Measurements from ENCODE around the gene HS6ST2. TPM values are rescaled to one million over a fixed set of nuclear protein-coding genes. Genes with fewer than 3 reads are reported as not detected.

The HS6ST2 gene
- total and polyA plus RNA-seq, 9 of the 15 experiments (the other 6 are each of a cell fraction or from before 2014, with no cell fraction given), result not detected

DNA sequence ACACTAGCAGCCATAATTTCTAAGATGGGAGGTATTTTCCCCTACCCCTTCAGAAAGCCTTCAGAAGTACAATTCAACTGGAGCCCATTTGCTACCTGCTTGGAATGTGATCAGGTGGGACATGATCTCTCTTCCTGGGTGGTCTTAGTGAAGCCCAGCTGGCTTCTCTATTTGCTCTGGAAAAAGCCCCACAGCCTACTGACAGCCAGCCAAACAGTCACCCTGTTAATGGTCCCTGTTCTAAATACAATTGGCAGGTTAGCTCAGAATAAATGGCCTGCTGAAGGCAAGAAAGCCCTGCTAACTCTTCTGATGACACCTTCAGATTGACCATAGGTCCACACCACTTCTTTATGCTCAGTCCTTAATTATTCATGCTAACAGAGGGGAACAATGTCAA is 39.9 kb downstream of the HS6ST2 start:
- no TSS peak for BruUV-seq (replicated peaks)
- ATAC-seq, result no peak
- ChIA-PET CTCF (ENCODE audit: low intra/inter-chr PET ratio) (no interaction called here), POLR2A (no interaction called here)
- Histone ChIP-seq H3K4me1 (replicated peaks in 1 of 2; ENCODE audit: control insufficient read depth in 2 of 2, insufficient read depth in 2 of 2, low read length in 2 of 2) (no peaks in the 10 kb centered on the region), H3K4me2 (ENCODE audit: insufficient read depth, low read length) (no peak overlapping the region), H3K4me3 (no peak overlapping the region), H3K9ac (ENCODE audit: insufficient read depth in 1 of 2, low read depth in 2 of 2, low read length in 2 of 2) (no peak overlapping the region), H2AFZ (ENCODE audit: low read depth, low read length) (no peak overlapping the region), H3K27me3 (ENCODE audit: control insufficient read depth in 2 of 2, insufficient read depth in 2 of 2, low read length in 2 of 2) (no peaks in the 10 kb centered on the region), H3K27ac (ENCODE audit: extremely low read depth, low read depth, low read length) (no peak overlapping the region), H3K9me3 (replicated peaks; ENCODE audit: control insufficient read depth, insufficient read depth, low read depth, low read length) (no peaks in the 10 kb centered on the region), H4K20me1 (replicated peaks; ENCODE audit: control insufficient read depth, insufficient read depth, low read length) (no peaks in the 10 kb centered on the region), H3K9me1 (ENCODE audit: control insufficient read depth, insufficient read depth, low read length) (no peaks in the 10 kb centered on the region), H3K79me2 (ENCODE audit: control insufficient read depth, insufficient read depth, low read length) (no peaks in the 10 kb centered on the region), H3K36me3 (ENCODE audit: control insufficient read depth, insufficient read depth, low read length) (no peaks in the 10 kb centered on the region)
- FAIRE-seq, result no peak
- no peak for DNase-seq (ENCODE audit: extremely low read depth in 1 of 4, low spot score in 3 of 4)
- intact Hi-C loops (cut with micrococcal nuclease) (no loop called here), in situ Hi-C loops (cut with MboI) (no loop called here)
- no peak for TF ChIP-seq OTX1 (CRISPR knock-in tag; IDR thresholded peaks at IDR 0.05)

DNA sequence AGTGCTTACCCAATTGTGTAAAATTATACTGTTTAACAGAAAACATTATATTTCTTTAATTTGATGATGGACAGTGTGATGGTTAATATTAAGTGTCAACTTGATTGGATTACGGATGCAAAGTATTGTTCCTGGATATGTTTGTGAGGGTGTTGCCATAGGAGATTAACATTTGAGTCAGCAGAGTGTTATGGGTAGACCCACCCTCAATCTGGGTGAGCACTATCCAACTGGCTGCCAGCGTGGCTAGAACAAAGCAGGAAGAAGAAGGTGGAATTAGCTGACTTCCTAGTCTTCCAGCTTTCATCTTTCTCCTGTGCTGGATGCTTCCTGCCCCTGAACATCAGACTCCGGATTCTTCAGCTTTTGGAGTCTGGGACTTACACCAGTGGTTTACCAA is 42.1 kb downstream of the HS6ST2 start:
- ChIA-PET CTCF (ENCODE audit: low intra/inter-chr PET ratio) (no interaction called here), POLR2A (no interaction called here)
- WGBS (ENCODE audit: insufficient coverage, low coverage, missing lambda C conversion rate), result 4% methylated on average over 3 of the region's 3 CpGs
- Histone ChIP-seq H3K36me3 (ENCODE audit: control insufficient read depth, insufficient read depth, low read length) (no peaks in the 10 kb centered on the region), H3K9me1 (ENCODE audit: control insufficient read depth, insufficient read depth, low read length) (no peaks in the 10 kb centered on the region), H3K4me3 (no peak overlapping the region), H3K4me1 (replicated peaks in 1 of 2; ENCODE audit: control insufficient read depth in 2 of 2, insufficient read depth in 2 of 2, low read length in 2 of 2) (no peaks in the 10 kb centered on the region), H3K27ac (ENCODE audit: extremely low read depth, low read depth, low read length) (no peak overlapping the region), H3K9ac (ENCODE audit: insufficient read depth in 1 of 2, low read depth in 2 of 2, low read length in 2 of 2) (no peak overlapping the region), H3K27me3 (ENCODE audit: control insufficient read depth in 2 of 2, insufficient read depth in 2 of 2, low read length in 2 of 2) (no peaks in the 10 kb centered on the region), H4K20me1 (replicated peaks; ENCODE audit: control insufficient read depth, insufficient read depth, low read length) (no peaks in the 10 kb centered on the region), H3K4me2 (ENCODE audit: insufficient read depth, low read length) (no peak overlapping the region), H2AFZ (ENCODE audit: low read depth, low read length) (no peak overlapping the region), H3K9me3 (replicated peaks; ENCODE audit: control insufficient read depth, insufficient read depth, low read depth, low read length) (no peaks in the 10 kb centered on the region), H3K79me2 (ENCODE audit: control insufficient read depth, insufficient read depth, low read length) (no peaks in the 10 kb centered on the region)
- DNase-seq (ENCODE audit: extremely low read depth in 1 of 4, low spot score in 3 of 4) (no peak), ATAC-seq (no peak), FAIRE-seq (no peak)
- in situ Hi-C loops (cut with MboI) (no loop called here), intact Hi-C loops (cut with micrococcal nuclease) (no loop called here)
- no TSS peak for BruUV-seq (replicated peaks)
- TF ChIP-seq ETS2 (tag; IDR thresholded peaks at IDR 0.05; ENCODE audit: borderline replicate concordance, poor library complexity, severe bottlenecking) (no peak), MYNN (IDR thresholded peaks at IDR 0.05) (no peak), MYNN (CRISPR knock-in tag; IDR thresholded peaks at IDR 0.05) (no peak), XRCC5 (IDR thresholded peaks at IDR 0.05; ENCODE audit: low read depth, low read length) (no peak), TSC22D4 (tag; IDR thresholded peaks at IDR 0.05) (no peak), MXI1 (IDR thresholded peaks at IDR 0.05; ENCODE audit: low read depth, low read length) (no peak), MECOM (CRISPR knock-in tag; IDR thresholded peaks at IDR 0.05) (no peak), ZNF140 (CRISPR knock-in tag; IDR thresholded peaks at IDR 0.05) (no peak), SRSF3 (IDR thresholded peaks at IDR 0.05; ENCODE audit: insufficient read depth, low read length) (no peak), TCF7L2 (IDR thresholded peaks at IDR 0.05; ENCODE audit: low read depth, low read length) (no peak), POLR2A (conservative IDR thresholded peaks at IDR 0.05) (no peak), ZZZ3 (IDR thresholded peaks at IDR 0.05) (no peak), KDM5B (IDR thresholded peaks at IDR 0.05; ENCODE audit: insufficient replicate concordance, low read depth, low read length) (no peak), POLR2G (IDR thresholded peaks at IDR 0.05; ENCODE audit: low read depth, low read length) (no peak), KDM4B (IDR thresholded peaks at IDR 0.05; ENCODE audit: borderline replicate concordance in 2 of 2, low read depth in 1 of 2) (no peak)
- TF ChIP-seq, protein P1, sequence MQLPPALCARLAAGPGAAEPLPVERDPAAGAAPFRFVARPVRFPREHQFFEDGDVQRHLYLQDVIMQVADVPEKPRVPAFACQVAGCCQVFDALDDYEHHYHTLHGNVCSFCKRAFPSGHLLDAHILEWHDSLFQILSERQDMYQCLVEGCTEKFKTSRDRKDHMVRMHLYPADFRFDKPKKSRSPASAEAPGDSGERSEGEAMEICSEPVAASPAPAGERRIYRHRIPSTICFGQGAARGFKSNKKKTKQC (CRISPR knock-in tag; IDR thresholded peaks at IDR 0.05), result no peak

Measured in K562 (cell line).